ENCODE measurements around the gene SH3PXD2A.
"Not testable (repeated sequence)": the region's sequence is repeated elsewhere in the genome, so short reads cannot be mapped to it uniquely, and the experiment has no call there.

SH3PXD2A gene

GRCh38 chr10:103833731-103834365, 21.5 kb downstream of the SH3PXD2A start:
- no peak for DNase-seq

DNA sequence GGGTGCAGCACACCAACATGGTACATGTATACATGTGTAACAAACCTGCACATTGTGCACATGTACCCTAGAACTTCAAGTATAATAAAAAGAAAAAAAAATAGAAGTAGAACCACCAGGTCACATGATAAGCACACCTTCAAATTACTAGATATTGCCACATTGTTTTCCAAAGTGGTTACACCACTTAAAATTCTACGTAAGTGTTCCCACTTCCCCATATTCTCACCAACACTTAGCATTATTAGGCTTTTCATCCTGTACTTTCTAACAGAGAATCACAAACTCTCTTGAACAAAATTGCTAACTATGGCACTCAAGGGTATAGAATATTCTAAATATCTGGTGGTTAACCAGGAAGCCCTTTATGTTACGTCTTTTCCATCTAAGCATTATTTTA, 22.6 kb downstream of the SH3PXD2A start:
- DNase-seq = no peak

GRCh38 chr10:103829838-103830465, 25.4 kb downstream of the SH3PXD2A start:
- no peak for DNase-seq

DNA sequence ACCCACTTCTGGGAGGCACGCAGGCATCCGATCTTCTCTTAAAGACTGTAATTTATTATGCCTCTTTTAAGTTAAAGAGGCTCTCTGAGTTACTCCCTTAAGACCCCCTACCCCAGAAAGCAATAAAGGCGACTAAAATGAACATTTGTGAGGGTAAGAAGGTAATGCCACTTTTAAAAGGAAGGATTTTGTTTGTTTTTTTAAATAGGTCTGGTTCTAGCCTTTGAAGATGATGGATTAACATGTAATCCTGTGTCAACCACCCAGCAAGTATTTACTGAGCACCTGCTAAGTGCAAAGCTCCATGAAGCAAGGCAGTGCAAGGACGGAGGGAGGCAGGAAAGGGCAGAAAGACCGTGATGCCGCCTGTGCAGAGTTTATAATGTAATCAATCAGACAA, 26.1 kb downstream of the SH3PXD2A start:
- no peak for DNase-seq

- no peak for DNase-seq
Observed at GRCh38 chr10:103828587-103829197, 26.7 kb downstream of the SH3PXD2A start.

DNA sequence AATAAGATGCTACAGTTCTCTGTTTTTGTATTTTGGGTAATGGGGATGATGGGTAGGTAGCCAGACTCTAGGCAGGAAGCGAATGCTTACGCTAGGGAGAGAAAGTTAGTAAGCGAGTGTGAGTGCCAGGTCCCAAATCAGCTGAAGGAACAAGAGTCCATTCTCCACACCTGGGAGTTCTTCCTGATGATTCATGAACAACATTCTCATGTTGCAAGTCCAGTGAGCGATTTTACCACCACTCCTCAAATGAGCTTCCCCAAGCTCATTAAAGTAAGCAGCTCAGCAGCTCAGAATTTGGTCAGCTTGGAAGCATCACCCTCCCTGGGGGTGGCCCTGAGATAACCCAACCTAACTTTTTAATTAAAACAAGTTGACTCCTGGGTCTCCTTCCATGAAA, 27.3 kb downstream of the SH3PXD2A start:
- no peak for DNase-seq

GRCh38 chr10:103826885-103827284, 28.5 kb downstream of the SH3PXD2A start:
- no peak for DNase-seq

DNA sequence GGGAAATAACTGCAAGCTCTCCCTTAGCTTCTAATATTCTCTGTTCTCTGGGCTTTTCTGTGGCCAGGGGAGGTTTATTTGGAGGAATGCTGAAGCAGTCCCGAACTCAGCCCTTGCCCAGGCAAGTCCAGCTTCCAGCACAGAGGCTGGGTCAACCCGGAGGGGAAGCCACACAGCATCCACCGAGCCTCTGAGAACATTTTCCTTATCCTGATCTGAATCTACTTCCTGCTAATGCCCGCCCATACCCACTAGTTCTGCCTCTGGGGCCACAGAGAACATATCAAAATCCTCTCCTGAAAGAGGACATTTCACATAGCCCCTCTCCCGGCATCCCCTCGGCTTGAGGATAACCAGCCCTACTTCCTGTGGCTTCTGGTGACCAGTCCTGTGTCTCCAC, 31.1 kb downstream of the SH3PXD2A start:
- no peak for DNase-seq

- DNase-seq = no peak
Observed at GRCh38 chr10:103823706-103824272, 31.6 kb downstream of the SH3PXD2A start.

DNA sequence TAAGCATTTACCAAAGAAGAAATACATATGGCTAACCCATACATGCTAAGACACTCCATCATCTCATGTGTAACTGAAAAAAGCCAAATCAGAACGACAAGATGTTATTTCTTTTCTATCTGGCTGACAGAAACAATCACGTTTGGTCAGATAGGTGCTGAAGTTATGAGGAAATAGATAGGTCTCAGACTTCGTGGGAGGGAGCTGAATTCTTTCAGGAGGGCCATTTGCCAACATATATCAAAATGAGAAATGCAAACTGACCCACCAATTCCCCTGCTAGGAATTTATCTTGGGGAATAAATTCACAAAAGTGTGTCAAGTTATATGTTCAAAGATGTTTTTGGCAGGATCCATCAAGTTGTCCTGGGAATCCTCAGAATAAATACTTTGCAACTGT, 32.6 kb downstream of the SH3PXD2A start:
- no peak for DNase-seq

- DNase-seq = no peak
Observed at GRCh38 chr10:103822107-103822716, 33.2 kb downstream of the SH3PXD2A start.

- DNase-seq = no peak
Observed at GRCh38 chr10:103820101-103821062, 35.0 kb downstream of the SH3PXD2A start.

DNA sequence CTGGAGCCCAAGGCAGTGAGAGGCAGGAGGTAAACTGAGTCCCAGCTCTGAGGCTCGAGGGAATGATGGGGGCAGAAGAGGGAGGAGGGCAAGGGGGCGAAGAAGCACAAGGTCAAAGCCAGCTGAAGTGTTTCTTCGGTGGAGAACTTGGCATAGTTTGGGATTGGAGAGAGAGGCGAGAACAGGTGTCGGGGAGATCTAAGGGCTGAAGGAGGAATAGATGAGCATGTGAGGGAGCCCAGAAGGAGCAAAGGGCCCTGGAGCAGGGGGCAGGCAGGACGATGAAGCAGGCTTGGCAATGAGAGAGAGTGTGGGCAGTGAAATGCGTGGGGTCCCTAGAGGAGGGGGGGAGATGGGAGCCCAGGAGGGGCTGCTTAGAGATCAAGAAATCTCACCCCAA, 35.9 kb downstream of the SH3PXD2A start:
- DNase-seq = no peak

GRCh38 chr10:103818765-103819374, 36.5 kb downstream of the SH3PXD2A start:
- DNase-seq = no peak

GRCh38 chr10:103818105-103818504, 37.3 kb downstream of the SH3PXD2A start:
- no peak for DNase-seq

GRCh38 chr10:103816431-103816830, 38.9 kb downstream of the SH3PXD2A start:
- DNase-seq = no peak

DNA sequence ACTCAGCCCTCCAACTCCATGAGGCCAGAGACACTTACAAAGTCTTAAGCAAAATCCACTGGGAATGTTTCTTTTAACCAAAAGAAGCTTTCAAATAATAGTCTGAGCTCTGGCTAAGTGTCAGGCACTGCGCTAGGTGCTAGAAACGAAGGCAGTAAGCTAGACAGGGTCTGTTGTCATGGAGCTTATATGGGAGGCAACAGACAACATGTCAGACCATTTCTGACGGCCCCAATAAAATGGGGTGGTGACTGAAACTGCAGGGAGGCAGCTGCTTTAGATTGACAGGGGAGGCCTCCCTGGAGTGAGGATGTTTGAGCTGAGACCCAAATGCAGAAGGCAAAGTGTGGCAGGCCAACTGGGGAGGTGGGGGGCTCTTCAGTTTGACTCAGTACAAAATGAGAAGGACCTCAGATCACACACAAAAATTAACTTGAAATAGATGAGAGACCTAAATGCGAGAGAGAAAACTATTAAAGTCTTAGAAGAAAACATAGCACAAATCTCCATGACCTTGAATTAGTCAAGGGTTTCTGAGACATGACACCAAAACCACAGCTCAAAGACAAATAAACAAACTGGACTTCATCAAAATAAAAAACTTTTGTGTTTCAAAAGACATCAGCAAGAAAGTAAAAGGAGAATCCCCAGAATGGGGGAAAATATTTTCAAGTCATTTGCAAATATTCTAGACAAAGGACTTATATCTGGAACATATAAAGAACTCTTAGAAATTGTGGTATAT, 40.6 kb downstream of the SH3PXD2A start:
- no peak for DNase-seq

- DNase-seq = no peak
Observed at GRCh38 chr10:103814105-103814504, 41.3 kb downstream of the SH3PXD2A start.

GRCh38 chr10:103813312-103813711, 42.1 kb downstream of the SH3PXD2A start:
- DNase-seq = not testable (repeated sequence)

- no peak for DNase-seq
Observed at GRCh38 chr10:103812432-103812831, 42.9 kb downstream of the SH3PXD2A start.

DNA sequence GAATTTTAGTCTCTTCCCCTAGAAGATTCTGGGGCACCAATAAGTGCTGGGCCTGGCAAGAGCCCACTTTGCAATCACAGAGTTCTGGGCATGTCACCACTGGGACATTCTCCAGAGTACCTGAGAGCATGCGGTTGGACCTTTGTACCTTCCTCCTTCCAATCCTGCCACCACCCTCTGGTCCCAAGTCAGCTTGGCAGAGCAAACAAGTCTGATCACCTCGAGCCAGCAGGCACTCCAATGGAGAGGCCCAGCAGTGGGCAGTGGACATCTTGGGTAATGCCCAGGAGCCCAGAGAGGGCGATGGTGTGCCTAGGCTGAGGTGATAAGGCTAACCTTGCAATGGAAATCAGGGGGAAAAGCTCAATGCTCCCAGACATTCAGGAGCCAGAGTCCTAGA, 43.4 kb downstream of the SH3PXD2A start:
- DNase-seq = no peak

All from retina (tissue), 1 donor.